ENCODE data around the gene CYLD.

GRCh38 chr16:50697421-50697715 lies 44.5 kb upstream of the CYLD start:
- TF ChIP-seq CTCF (conservative IDR thresholded peaks at IDR 0.05; ENCODE audit: low read depth in 2 of 2) = no peak
- TF ChIP-seq EZH2 (IDR thresholded peaks at IDR 0.05; ENCODE audit: low read depth, unreplicated experiment) = no peak
- TF ChIP-seq CREB1 (CRISPR knock-in tag; IDR thresholded peaks at IDR 0.05; ENCODE audit: low read depth) = no peak
- no peak for TF ChIP-seq POLR2AphosphoS5 (IDR thresholded peaks at IDR 0.05; ENCODE audit: low read depth)
- no peak for TF ChIP-seq REST (IDR thresholded peaks at IDR 0.05; ENCODE audit: unreplicated experiment)

Measured in GM23338 (cell line).